HG03139 (cell line): ENCODE results near the gene BOLL.
"Not testable (repeated sequence)": the region's sequence is repeated elsewhere in the genome, so short reads cannot be mapped to it uniquely, and the experiment has no call there.

ENCODE experiments used
- ATAC-seq: cut with Tn5 transposase; IDR thresholded peaks from one replicate; pipeline ENCODE4 v1.9.1; 2021; ENCODE audit not compliant: unreplicated experiment

Gene BOLL

GRCh38 chr2:197799068-197799467, 13.9 kb upstream of the BOLL start:
- no peak for ATAC-seq

- ATAC-seq, result no peak
Observed at GRCh38 chr2:197798187-197798586, 13.1 kb upstream of the BOLL start.

- no peak for ATAC-seq
Observed at GRCh38 chr2:197795277-197795676, 10.2 kb upstream of the BOLL start.

- no peak for ATAC-seq
Observed at GRCh38 chr2:197793456-197793855, 8.3 kb upstream of the BOLL start.

- peak; percentile 68 for ATAC-seq
Observed at GRCh38 chr2:197786010-197786877, 1.1 kb upstream of the BOLL start.

GRCh38 chr2:197782126-197782525, 3.0 kb downstream of the BOLL start:
- ATAC-seq, result no peak

- no peak for ATAC-seq
Observed at GRCh38 chr2:197779261-197779660, 5.9 kb downstream of the BOLL start.

- ATAC-seq, result no peak
Observed at GRCh38 chr2:197777823-197778407, 7.2 kb downstream of the BOLL start.

- no peak for ATAC-seq
Observed at GRCh38 chr2:197760293-197760657, 24.8 kb downstream of the BOLL start.

GRCh38 chr2:197759625-197760292, 25.4 kb downstream of the BOLL start:
- ATAC-seq, result no peak

- ATAC-seq, result no peak
Observed at GRCh38 chr2:197759013-197759412, 26.1 kb downstream of the BOLL start.

GRCh38 chr2:197740200-197740599, 44.9 kb downstream of the BOLL start:
- no peak for ATAC-seq

- not testable (repeated sequence) for ATAC-seq
Observed at GRCh38 chr2:197728555-197729544, 56.3 kb downstream of the BOLL start.

- no peak for ATAC-seq
Observed at GRCh38 chr2:197727011-197727410, 58.1 kb downstream of the BOLL start.

GRCh38 chr2:197717863-197718262, 67.3 kb downstream of the BOLL start:
- ATAC-seq, result no peak

GRCh38 chr2:197713271-197713670, 71.8 kb downstream of the BOLL start:
- ATAC-seq, result no peak

- no peak for ATAC-seq
Observed at GRCh38 chr2:197711578-197711977, 73.5 kb downstream of the BOLL start.

GRCh38 chr2:197710424-197711042, 74.6 kb downstream of the BOLL start:
- peak; percentile 76 for ATAC-seq

- not testable (repeated sequence) for ATAC-seq
Observed at GRCh38 chr2:197709140-197709539, 76.0 kb downstream of the BOLL start.

- no peak for ATAC-seq
Observed at GRCh38 chr2:197708331-197708730, 76.8 kb downstream of the BOLL start.
